Fibroblast of upper back skin (primary cell): ENCODE measurements around the gene PEX5.

Source experiments
- DNase-seq: peaks from one replicate; pipeline ENCODE4 v3.0.0-alpha.2; 2013

PEX5 gene

GRCh38 chr12:7189398-7190267, at the start of gene PEX5:
PEX5 (plus strand) TSS chr12:7189686; CDS start chr12:7190378, 692 bp downstream.
- DNase-seq = peak; percentile 92

GRCh38 chr12:7141351-7142005, 48.0 kb upstream of the PEX5 start:
- DNase-seq = no peak

GRCh38 chr12:7142056-7142644, 47.3 kb upstream of the PEX5 start:
- DNase-seq = peak; percentile 56

- DNase-seq = no peak
Observed at GRCh38 chr12:7142809-7143465, 46.5 kb upstream of the PEX5 start.

- no peak for DNase-seq
Observed at GRCh38 chr12:7143564-7143963, 45.9 kb upstream of the PEX5 start.

GRCh38 chr12:7144414-7145120, 44.9 kb upstream of the PEX5 start:
- DNase-seq = peak; percentile 42

GRCh38 chr12:7145671-7146070, 43.8 kb upstream of the PEX5 start:
- DNase-seq = no peak

GRCh38 chr12:7146228-7146627, 43.3 kb upstream of the PEX5 start:
- DNase-seq = no peak

- DNase-seq = no peak
Observed at GRCh38 chr12:7146906-7147305, 42.6 kb upstream of the PEX5 start.

GRCh38 chr12:7150356-7150755, 39.1 kb upstream of the PEX5 start:
- DNase-seq = no peak

GRCh38 chr12:7150841-7151240, 38.6 kb upstream of the PEX5 start:
- DNase-seq = no peak

- no peak for DNase-seq
Observed at GRCh38 chr12:7151532-7151931, 38.0 kb upstream of the PEX5 start.

GRCh38 chr12:7152818-7153217, 36.7 kb upstream of the PEX5 start:
- DNase-seq = no peak

GRCh38 chr12:7154042-7154441, 35.4 kb upstream of the PEX5 start:
- no peak for DNase-seq

- no peak for DNase-seq
Observed at GRCh38 chr12:7154901-7155470, 34.5 kb upstream of the PEX5 start.

GRCh38 chr12:7155471-7156034, 33.9 kb upstream of the PEX5 start:
- no peak for DNase-seq

- no peak for DNase-seq
Observed at GRCh38 chr12:7156259-7157197, 33.0 kb upstream of the PEX5 start.

GRCh38 chr12:7157391-7157790, 32.1 kb upstream of the PEX5 start:
- no peak for DNase-seq

- no peak for DNase-seq
Observed at GRCh38 chr12:7158781-7159609, 30.5 kb upstream of the PEX5 start.

GRCh38 chr12:7160183-7160582, 29.3 kb upstream of the PEX5 start:
- no peak for DNase-seq
